GM12865 (cell line): Measurements from ENCODE around the gene VDAC2.

Experiments used
- DNase-seq: peaks from one replicate; pipeline ENCODE4 v3.0.0; 2010; ENCODE audit warnings: low read depth
- H3K4me3 ChIP-seq: 2 replicates; pipeline ENCODE4 v1.5.1; 2011; ENCODE audit warnings: mild to moderate bottlenecking, low read depth, low read length, control low read depth
- CTCF ChIP-seq: IDR thresholded peaks from 2 replicates; pipeline ENCODE4 v1.5.1; 2011; ENCODE audit warnings: low read length, control low read depth, low read depth, inconsistent platforms; ENCODE audit not compliant: insufficient read depth; ENCODE audit errors: missing control alignments

The VDAC2 gene

GRCh38 chr10:75207857-75208144 is 2.8 kb upstream of the VDAC2 start:
- TF ChIP-seq CTCF: no peak
- DNase-seq: no peak
- H3K4me3 ChIP-seq: no peak overlapping the region

GRCh38 chr10:75208181-75208580 is 2.4 kb upstream of the VDAC2 start:
- DNase-seq: no peak
- H3K4me3 ChIP-seq: no peak overlapping the region

GRCh38 chr10:75209086-75209920 is 1.3 kb upstream of the VDAC2 start:
- no peak for DNase-seq
- peak overlapping the region; percentile 79 for H3K4me3 ChIP-seq
- no peak for TF ChIP-seq CTCF

More at GRCh38 chr10:75208181-75208580, 2.4 kb upstream of the VDAC2 start:
- TF ChIP-seq CTCF: no peak

- peak overlapping the region; percentile 79 for H3K4me3 ChIP-seq
- DNase-seq: peak; percentile 88
- no peak for TF ChIP-seq CTCF
Observed at GRCh38 chr10:75209921-75210281, 695 bp upstream of the VDAC2 start.

- DNase-seq: peak; percentile 62
- TF ChIP-seq CTCF: no peak
- peak overlapping the region; percentile 79 for H3K4me3 ChIP-seq
Observed at GRCh38 chr10:75211007-75211691, 553 bp downstream of the VDAC2 start.

GRCh38 chr10:75212343-75212742 is 1.7 kb downstream of the VDAC2 start:
- H3K4me3 ChIP-seq: peak overlapping the region; percentile 79
- no peak for TF ChIP-seq CTCF
- DNase-seq: no peak
